Endothelial cell of umbilical vein (primary cell): ENCODE results near the gene F2RL2. TPM values are rescaled to one million over a fixed set of nuclear protein-coding genes. Genes with fewer than 3 reads are reported as not detected.

ENCODE experiments used
- BruUV-seq: library from RNA; stranded (reverse); fragments of 400-500 nt; replicated peaks from 2 replicates; lab custom pipeline; 2021; lab: Mats Ljungman, UMichigan
- CTCF ChIA-PET: fragments of 300-600, 350-600 bp; sonication (Branson Sonifier 250); formaldehyde crosslinking; loops from one replicate; lab custom pipeline; 2021; ENCODE audit warnings: antibody characterized with exemption, inconsistent platforms; lab: Charles Lee
- POLR2A ChIA-PET: fragments of 300-600, 350-600 bp; sonication (Branson Sonifier 250); formaldehyde crosslinking; loops from one replicate; lab custom pipeline; 2021; ENCODE audit warnings: antibody characterized with exemption, inconsistent platforms; lab: Charles Lee
- DNase-seq: peaks from one replicate; pipeline ENCODE4 v3.0.0-alpha.2; 2011; ENCODE audit warnings: low read depth, low spot score
- FAIRE-seq: peaks from 2 replicates; lab custom pipeline; 2011; peaks lifted over from hg19 to GRCh38; lab: Jason Lieb, UNC
- H2AFZ ChIP-seq: 2 replicates; pipeline ENCODE4 v1.6.0; 2012; ENCODE audit warnings: low read depth, low read length, control low read depth, inconsistent platforms
- H3K27ac ChIP-seq: 2 replicates; pipeline ENCODE4 v1.5.1; 2011; ENCODE audit warnings: low read depth, mild to moderate bottlenecking, control low read depth, low read length, moderate library complexity; ENCODE audit not compliant: insufficient read depth
- H3K27me3 ChIP-seq, 2 experiments: 2 replicates each; pipeline versions ENCODE4 v1.6.0 to v1.6.1; 2011; ENCODE audit warnings: low read length in 2 of 2, mixed read lengths in 1 of 2; ENCODE audit not compliant: control insufficient read depth in 2 of 2, insufficient read depth in 2 of 2
- H3K36me3 ChIP-seq, 2 experiments: 2 replicates in 1 of 2; 3 replicates in 1 of 2; pipeline ENCODE4 v1.5.1; 2011; ENCODE audit warnings: low read length in 2 of 2, mild to moderate bottlenecking in 1 of 2, moderate library complexity in 1 of 2; ENCODE audit not compliant: control insufficient read depth in 2 of 2, insufficient read depth in 2 of 2; ENCODE audit errors: extremely low read depth in 1 of 2
- H3K4me1 ChIP-seq: 3 replicates; pipeline ENCODE4 v1.5.1; 2011; ENCODE audit warnings: mild to moderate bottlenecking, low read length; ENCODE audit not compliant: control insufficient read depth, insufficient read depth; ENCODE audit errors: extremely low read depth
- H3K4me2 ChIP-seq: 2 replicates; pipeline ENCODE4 v1.6.1; 2011; ENCODE audit warnings: low read length, control low read depth, mixed read lengths; ENCODE audit not compliant: insufficient read depth
- H3K4me3 ChIP-seq, 3 experiments: fragments of 200-600 bp in 1 of 3; sonication (generic), shearing (Covaris generic) in 1 of 3; replicated peaks in 1 of 3; 2 replicates each; pipeline ENCODE4 v1.5.1; 2011 to 2016; ENCODE audit warnings: control low read depth in 3 of 3, low read length in 3 of 3, mild to moderate bottlenecking in 2 of 3, inconsistent platforms in 1 of 3, low read depth in 1 of 3, moderate library complexity in 1 of 3; ENCODE audit not compliant: insufficient read depth in 1 of 3
- H3K79me2 ChIP-seq: 2 replicates; pipeline ENCODE4 v1.6.0; 2012; ENCODE audit warnings: low read length, inconsistent platforms; ENCODE audit not compliant: control insufficient read depth, insufficient read depth
- H3K9ac ChIP-seq: replicated peaks from 2 replicates; pipeline ENCODE3; 2011; ENCODE audit warnings: low read length, control low read depth; ENCODE audit not compliant: insufficient read depth; ENCODE audit errors: extremely low read depth
- H3K9me1 ChIP-seq: replicated peaks from 3 replicates; pipeline ENCODE4 v1.6.0; 2011; ENCODE audit warnings: mild to moderate bottlenecking, low read length; ENCODE audit not compliant: control insufficient read depth, insufficient read depth; ENCODE audit errors: extremely low read depth
- H3K9me3 ChIP-seq: replicated peaks from 2 replicates; pipeline ENCODE4 v1.5.1; 2012; ENCODE audit warnings: low read length, inconsistent platforms; ENCODE audit not compliant: control insufficient read depth, insufficient read depth
- H4K20me1 ChIP-seq: replicated peaks from 2 replicates; pipeline ENCODE3; 2011; ENCODE audit warnings: mild to moderate bottlenecking, low read length; ENCODE audit not compliant: control insufficient read depth, insufficient read depth; ENCODE audit errors: extremely low read depth
- CTCF ChIP-seq, 2 donors: IDR thresholded peaks; 1 replicate in 1 of 2; 2 replicates in 1 of 2; pipeline ENCODE4 v1.5.1; 2011; ENCODE audit warnings: low read length in 2 of 2, mild to moderate bottlenecking in 2 of 2, moderate library complexity in 2 of 2, control low read depth in 1 of 2, inconsistent platforms in 1 of 2, low read depth in 1 of 2; ENCODE audit not compliant: insufficient read depth in 1 of 2; ENCODE audit errors: extremely low read depth in 1 of 2
- EZH2 ChIP-seq: IDR thresholded peaks from 2 replicates; pipeline ENCODE4 v1.6.1; 2012; ENCODE audit warnings: borderline replicate concordance, low read depth, mild to moderate bottlenecking, moderate library complexity, low read length, inconsistent platforms; ENCODE audit not compliant: severe bottlenecking
- FOS ChIP-seq: IDR thresholded peaks from 2 replicates; pipeline ENCODE4 v1.6.1; 2011; ENCODE audit warnings: mild to moderate bottlenecking, low read length, moderate library complexity, borderline replicate concordance; ENCODE audit not compliant: insufficient read depth
- GATA2 ChIP-seq: IDR thresholded peaks from 2 replicates; pipeline ENCODE4 v1.7.0; 2011; ENCODE audit warnings: low read depth, mild to moderate bottlenecking, moderate library complexity, mixed read lengths, low read length; ENCODE audit not compliant: insufficient read length, insufficient read depth
- JUN ChIP-seq: IDR thresholded peaks from 2 replicates; pipeline ENCODE4 v1.6.1; 2011; ENCODE audit warnings: borderline replicate concordance, low read depth; ENCODE audit not compliant: insufficient read length, insufficient read depth
- MAX ChIP-seq: IDR thresholded peaks from 2 replicates; pipeline ENCODE4 v1.6.1; 2011; ENCODE audit not compliant: insufficient read depth, insufficient read length
- MYC ChIP-seq: IDR thresholded peaks from one replicate; pipeline ENCODE4 v1.6.1; 2011; ENCODE audit warnings: mild to moderate bottlenecking, low read depth, low read length
- POLR2A ChIP-seq: IDR thresholded peaks from 2 replicates; pipeline ENCODE4 v1.6.1; 2012; ENCODE audit warnings: low read depth, mild to moderate bottlenecking, control low read depth, low read length
- POLR2AphosphoS5 ChIP-seq: IDR thresholded peaks from 2 replicates; pipeline ENCODE4 v1.6.1; 2012; ENCODE audit warnings: low read depth, mild to moderate bottlenecking, control low read depth, low read length, moderate library complexity; ENCODE audit not compliant: insufficient read depth
- dilution Hi-C: fragments of 300-500 bp; cut with MboI; formaldehyde crosslinking; loops from one replicate; pipeline ENCODE4 v1.15.0; 2019; ENCODE audit warnings: low sequenced_read_pairs; ENCODE audit not compliant: extremely low pct_ligation_motif_present
- intact Hi-C: fragments of 100-400 bp; cut with micrococcal nuclease; formaldehyde crosslinking; loops from one replicate; pipeline ENCODE4 v1.10.0; 2022
- polyA plus RNA-seq, 4 experiments: library from polyadenylated mRNA; depleted of rRNA in 3 of 4; stranded (reverse) in 3 of 4; unstranded in 1 of 4; fragments of >200 nt; gene quantifications; 2 replicates each; pipeline versions ENCODE4 v1.2.1 to v1.2.3, GENCODE V29; 2011 to 2012; ENCODE audit warnings: missing spikeins in 1 of 4
- total RNA-seq: library from RNA; stranded (reverse); gene quantifications from 2 replicates; pipeline ENCODE4 v1.2.3, GENCODE V29; 2021

The F2RL2 gene
- total and polyA plus RNA-seq, 2 donors (not counting 3 experiments of a cell fraction or from before 2014, with no cell fraction given), result 19.8 to 33.3 TPM

GRCh38 chr5:76664079-76664478 lies 40.9 kb upstream of the F2RL2 start:
- Histone ChIP-seq H2AFZ (no peak overlapping the region), H3K4me3 (no peak overlapping the region)
- FAIRE-seq, result no peak

More at GRCh38 chr5:76664079-76664478, 40.9 kb upstream of the F2RL2 start:
- ChIA-PET POLR2A (interaction anchor here (0.7 kb wide), 1 partner anchor 167 kb away, joined by 3 read pairs; no protein-coding TSS in a partner anchor), CTCF (no interaction called here)
- Histone ChIP-seq H3K9me3 (no peaks in the 10 kb centered on the region), H3K4me1 (peaks cover 36% of the 10 kb centered on the region), H3K36me3 (no peaks in the 10 kb centered on the region), H3K4me2 (no peak overlapping the region), H4K20me1 (no peaks in the 10 kb centered on the region), H3K27ac (no peak overlapping the region), H3K27me3 (no peaks in the 10 kb centered on the region), H3K9ac (no peak overlapping the region), H3K79me2 (no peaks in the 10 kb centered on the region), H3K9me1 (no peaks in the 10 kb centered on the region)
- BruUV-seq, result no TSS peak
- intact Hi-C loops (no loop called here), dilution Hi-C loops (no loop called here)
- no peak for TF ChIP-seq POLR2AphosphoS5
- no peak for TF ChIP-seq CTCF (IDR thresholded peaks at IDR 0.05; ENCODE audit: extremely low read depth in 1 of 2, insufficient read depth in 1 of 2, low read depth in 1 of 2, low read length in 2 of 2)
- TF ChIP-seq MYC, result no peak
- TF ChIP-seq MAX, result no peak
- no peak for TF ChIP-seq FOS
- no peak for TF ChIP-seq JUN
- no peak for TF ChIP-seq GATA2
- no peak for TF ChIP-seq POLR2A
- TF ChIP-seq EZH2, result no peak
- no peak for DNase-seq
